ENCODE results near the gene ZNF423.

The ZNF423 gene

DNA sequence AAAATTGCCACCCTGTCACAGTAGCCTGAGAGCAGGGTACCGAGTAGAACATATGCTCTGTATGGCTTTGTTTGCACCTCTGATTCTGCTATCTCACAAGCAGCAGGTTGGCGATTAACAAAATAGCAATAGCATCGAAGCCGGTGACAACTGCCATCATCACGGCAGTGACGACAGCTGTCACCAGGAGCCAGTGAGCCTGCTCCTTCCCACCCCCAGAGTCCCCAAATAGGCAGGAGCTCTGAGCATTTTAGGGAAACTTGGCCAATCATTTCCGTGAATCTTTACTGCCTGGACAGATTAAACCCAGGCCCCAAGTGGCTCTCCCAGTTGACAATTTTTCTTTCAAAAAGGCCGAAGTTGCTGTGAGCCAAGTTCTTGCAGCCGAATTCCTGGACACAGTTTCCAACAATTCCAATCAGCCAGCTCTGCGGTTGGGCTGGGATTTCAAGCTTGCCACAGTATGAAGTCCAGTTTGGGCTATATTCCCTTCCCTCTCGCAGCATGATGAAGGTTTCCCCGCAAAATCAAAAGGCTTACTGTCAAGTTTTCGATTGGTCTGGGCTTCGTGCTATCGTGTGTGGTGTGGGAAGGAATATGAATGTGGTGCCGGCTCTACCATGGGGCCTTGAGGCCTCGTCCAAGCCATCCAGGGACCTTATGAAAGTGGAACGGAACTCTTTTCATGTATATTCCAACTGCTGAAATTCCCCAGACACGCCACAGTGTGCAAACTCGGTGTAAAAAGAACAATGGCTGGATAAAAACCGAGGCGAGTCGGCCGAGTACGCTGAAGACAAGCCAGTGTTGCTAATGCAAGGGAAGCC is 295.7 kb downstream of the ZNF423 start:
- ChIA-PET POLR2A (no interaction called here), CTCF (no interaction called here)
- TF ChIP-seq CTBP1 (IDR thresholded peaks at IDR 0.05; ENCODE audit: borderline replicate concordance) (no peak), FOXA1 (IDR thresholded peaks at IDR 0.05) (no peak), ZNF384 (IDR thresholded peaks at IDR 0.05) (no peak), BHLHE40 (IDR thresholded peaks at IDR 0.05; ENCODE audit: borderline replicate concordance) (no peak), TARDBP (IDR thresholded peaks at IDR 0.05) (no peak), NFRKB (IDR thresholded peaks at IDR 0.05) (no peak)
- DNase-seq (ENCODE audit: extremely low spot score): no peak

DNA sequence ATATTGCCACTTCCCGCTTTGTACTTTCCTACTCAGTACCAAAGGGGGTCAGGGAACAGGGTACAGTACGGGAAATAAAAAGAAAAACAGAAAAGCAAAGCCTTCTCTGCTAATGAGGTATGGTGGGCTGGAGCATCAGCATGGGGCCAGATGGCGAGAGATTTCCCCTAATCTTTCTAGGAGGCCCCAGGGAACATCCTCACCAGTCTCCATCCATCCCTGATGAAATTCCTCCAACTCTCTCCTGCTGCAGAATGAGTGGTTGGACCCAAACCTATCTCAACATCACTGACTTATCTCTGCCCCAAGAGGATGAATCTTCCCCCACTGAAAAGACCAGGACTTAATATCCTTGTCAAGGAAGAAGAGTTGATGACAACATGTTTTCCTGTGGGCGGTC is 296.7 kb downstream of the ZNF423 start:
- POLR2A ChIA-PET: no interaction called here
- DNase-seq (ENCODE audit: extremely low spot score): no peak
- CTCF ChIA-PET: no interaction called here
- TF ChIP-seq FOXK2 (IDR thresholded peaks at IDR 0.05) (no peak), BHLHE40 (IDR thresholded peaks at IDR 0.05; ENCODE audit: borderline replicate concordance) (no peak), ARNT (IDR thresholded peaks at IDR 0.05) (no peak), SUZ12 (IDR thresholded peaks at IDR 0.05) (no peak), HDGF (IDR thresholded peaks at IDR 0.05; ENCODE audit: borderline replicate concordance) (no peak), SP1 (IDR thresholded peaks at IDR 0.05) (no peak), L3MBTL2 (conservative IDR thresholded peaks at IDR 0.05) (no peak), ZNF384 (IDR thresholded peaks at IDR 0.05) (no peak), NFRKB (IDR thresholded peaks at IDR 0.05) (no peak), FOXM1 (IDR thresholded peaks at IDR 0.05; ENCODE audit: borderline replicate concordance) (no peak), CTBP1 (IDR thresholded peaks at IDR 0.05; ENCODE audit: borderline replicate concordance) (no peak), LEF1 (IDR thresholded peaks at IDR 0.05; ENCODE audit: borderline replicate concordance) (no peak), FOXA1 (IDR thresholded peaks at IDR 0.05) (no peak)

DNA sequence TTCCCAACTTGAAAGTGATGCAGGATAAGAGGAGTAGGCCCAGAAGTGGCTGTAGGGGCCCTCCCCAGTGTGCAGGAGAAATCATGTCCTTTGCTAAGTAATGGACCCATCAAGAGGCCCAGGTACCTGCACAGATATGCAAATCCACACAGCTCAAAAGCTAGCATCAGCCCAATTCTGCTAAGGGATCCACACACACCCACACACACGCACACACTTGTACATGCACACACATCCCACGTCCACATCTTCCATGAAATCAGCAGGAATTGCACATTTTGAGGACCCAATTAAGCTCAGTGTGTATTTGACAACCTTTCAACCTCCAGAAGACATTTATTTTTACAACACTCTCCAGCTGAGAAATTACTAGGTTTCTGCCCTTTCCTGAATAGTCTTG is 297.5 kb downstream of the ZNF423 start:
- CTCF ChIA-PET: no interaction called here
- POLR2A ChIA-PET: no interaction called here
- TF ChIP-seq FOXM1 (IDR thresholded peaks at IDR 0.05; ENCODE audit: borderline replicate concordance) (no peak), CTBP1 (IDR thresholded peaks at IDR 0.05; ENCODE audit: borderline replicate concordance) (no peak), LEF1 (IDR thresholded peaks at IDR 0.05; ENCODE audit: borderline replicate concordance) (no peak), FOXK2 (IDR thresholded peaks at IDR 0.05) (no peak), ZNF384 (IDR thresholded peaks at IDR 0.05) (no peak), TARDBP (IDR thresholded peaks at IDR 0.05) (no peak), SUZ12 (IDR thresholded peaks at IDR 0.05) (no peak)
- DNase-seq (ENCODE audit: extremely low spot score): no peak

DNA sequence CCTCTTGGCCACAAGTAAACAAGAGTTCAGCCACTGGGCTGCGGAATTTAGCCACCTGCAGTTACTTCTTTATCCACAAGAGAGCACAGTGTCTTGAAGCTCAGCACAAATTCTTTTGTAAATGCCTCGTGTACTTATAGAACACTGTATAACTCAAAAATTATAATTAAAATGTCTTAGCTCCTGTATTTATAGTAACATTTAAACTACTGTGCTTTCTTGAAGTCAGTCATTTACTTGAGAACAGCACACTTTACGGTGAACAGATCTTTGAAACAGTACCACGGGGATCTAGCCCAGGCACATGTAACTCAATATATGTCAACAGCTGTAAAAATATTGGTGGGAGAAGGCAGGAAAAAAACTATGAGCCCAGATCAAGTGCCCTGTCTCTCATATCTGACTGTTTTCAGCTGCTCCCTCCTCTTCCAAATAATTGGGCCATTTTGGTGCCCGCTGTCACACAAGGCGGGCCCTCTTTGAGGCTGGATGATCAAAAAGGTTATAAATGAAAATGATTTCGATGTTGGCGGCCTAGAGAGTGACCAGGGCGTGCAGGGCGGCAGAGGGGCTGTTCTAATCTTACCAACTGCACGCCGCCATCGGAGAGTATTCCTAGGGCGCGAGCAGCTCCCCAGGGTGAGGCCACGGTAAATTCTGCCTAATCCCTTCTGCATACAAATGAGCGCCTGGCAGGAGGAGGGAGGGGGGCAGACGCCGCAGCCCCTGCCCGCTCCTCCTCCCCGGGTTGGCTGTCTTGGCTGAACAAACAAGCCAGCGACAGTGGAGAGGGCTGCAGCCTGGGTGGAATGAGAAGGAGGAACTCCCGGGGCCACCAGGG is 299.1 kb downstream of the ZNF423 start:
- CTCF ChIA-PET: interaction anchor here (0.5 to 2.4 kb wide), 9 partner anchors 10 to 1973 kb away, joined by 3 to 14 read pairs (median 4); no protein-coding TSS in a partner anchor
- peak; percentile 59 for DNase-seq (ENCODE audit: extremely low spot score)
- TF ChIP-seq ZNF384 (IDR thresholded peaks at IDR 0.05) (no peak), FOXK2 (IDR thresholded peaks at IDR 0.05) (peak; percentile 56; the same call in 1 of the 2 replicates), BHLHE40 (IDR thresholded peaks at IDR 0.05; ENCODE audit: borderline replicate concordance) (no peak), FOXA1 (IDR thresholded peaks at IDR 0.05) (no peak), SP1 (IDR thresholded peaks at IDR 0.05) (no peak), L3MBTL2 (conservative IDR thresholded peaks at IDR 0.05) (peak; percentile 44; the same call in 1 of the 2 replicates), ARNT (IDR thresholded peaks at IDR 0.05) (no peak)
- POLR2A ChIA-PET: interaction anchor here (0.7 kb wide), 1 partner anchor 224 kb away, joined by 3 read pairs; no protein-coding TSS in a partner anchor

DNA sequence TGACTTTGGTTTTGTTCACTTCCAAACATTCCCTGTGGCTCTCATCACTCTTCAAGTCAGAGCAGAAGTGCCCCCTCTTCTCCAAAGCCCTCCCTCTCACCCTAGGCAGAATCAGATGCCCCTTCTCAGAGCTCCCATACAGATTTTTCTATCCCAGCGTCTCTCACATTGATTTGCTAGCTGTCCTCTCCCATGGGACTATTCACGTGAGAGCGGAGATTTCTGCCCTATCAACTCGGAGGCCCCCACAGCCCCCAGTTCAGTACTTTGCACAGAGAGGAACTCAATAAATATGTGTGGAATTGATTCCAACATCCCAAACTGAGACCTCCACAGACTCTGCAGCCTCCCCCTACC is 299.7 kb downstream of the ZNF423 start:
- DNase-seq (ENCODE audit: extremely low spot score): no peak
- CTCF ChIA-PET: interaction anchor here (0.5 to 2.4 kb wide), 8 partner anchors 10 to 365 kb away, joined by 3 to 14 read pairs (median 5); no protein-coding TSS in a partner anchor
- TF ChIP-seq ELF4 (IDR thresholded peaks at IDR 0.05) (no peak), ZNF384 (IDR thresholded peaks at IDR 0.05) (no peak), BHLHE40 (IDR thresholded peaks at IDR 0.05; ENCODE audit: borderline replicate concordance) (no peak), CTBP1 (IDR thresholded peaks at IDR 0.05; ENCODE audit: borderline replicate concordance) (no peak), FOXA1 (IDR thresholded peaks at IDR 0.05) (no peak), SUZ12 (IDR thresholded peaks at IDR 0.05) (no peak), FOXK2 (IDR thresholded peaks at IDR 0.05) (no peak), L3MBTL2 (conservative IDR thresholded peaks at IDR 0.05) (no peak), NFRKB (IDR thresholded peaks at IDR 0.05) (no peak), HDGF (IDR thresholded peaks at IDR 0.05; ENCODE audit: borderline replicate concordance) (no peak), TARDBP (IDR thresholded peaks at IDR 0.05) (no peak), SP1 (IDR thresholded peaks at IDR 0.05) (no peak), ARNT (IDR thresholded peaks at IDR 0.05) (no peak)
- TF ChIP-seq, protein P1, sequence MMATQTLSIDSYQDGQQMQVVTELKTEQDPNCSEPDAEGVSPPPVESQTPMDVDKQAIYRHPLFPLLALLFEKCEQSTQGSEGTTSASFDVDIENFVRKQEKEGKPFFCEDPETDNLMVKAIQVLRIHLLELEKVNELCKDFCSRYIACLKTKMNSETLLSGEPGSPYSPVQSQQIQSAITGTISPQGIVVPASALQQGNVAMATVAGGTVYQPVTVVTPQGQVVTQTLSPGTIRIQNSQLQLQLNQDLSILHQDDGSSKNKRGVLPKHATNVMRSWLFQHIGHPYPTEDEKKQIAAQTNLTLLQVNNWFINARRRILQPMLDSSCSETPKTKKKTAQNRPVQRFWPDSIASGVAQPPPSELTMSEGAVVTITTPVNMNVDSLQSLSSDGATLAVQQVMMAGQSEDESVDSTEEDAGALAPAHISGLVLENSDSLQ (IDR thresholded peaks at IDR 0.05): no peak
- POLR2A ChIA-PET: interaction anchor here (0.7 kb wide), 1 partner anchor 224 kb away, joined by 3 read pairs; no protein-coding TSS in a partner anchor

DNA sequence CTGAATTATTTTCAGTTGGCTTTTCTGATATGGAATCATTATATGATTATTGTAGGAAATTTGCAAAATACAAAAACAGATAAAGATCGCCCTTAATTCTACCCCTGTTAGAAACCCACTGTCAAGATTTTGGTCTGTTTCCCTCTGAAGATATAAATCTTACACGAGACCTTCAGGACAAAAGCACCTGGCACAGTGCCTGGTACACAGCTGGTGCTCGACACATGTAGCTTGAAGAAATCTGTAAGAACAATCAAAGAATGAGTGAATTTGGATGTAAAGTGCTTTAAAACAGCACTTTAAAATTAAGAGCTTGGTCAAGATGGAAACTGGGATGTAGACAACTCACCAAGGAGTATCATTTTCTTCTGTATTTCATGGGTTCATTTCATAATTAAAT is 301.2 kb downstream of the ZNF423 start:
- TF ChIP-seq, protein P1 (IDR thresholded peaks at IDR 0.05): no peak
- TF ChIP-seq ELF4 (IDR thresholded peaks at IDR 0.05) (no peak), ZNF384 (IDR thresholded peaks at IDR 0.05) (no peak), TARDBP (IDR thresholded peaks at IDR 0.05) (no peak), FOXM1 (IDR thresholded peaks at IDR 0.05; ENCODE audit: borderline replicate concordance) (no peak), SUZ12 (IDR thresholded peaks at IDR 0.05) (no peak), NFRKB (IDR thresholded peaks at IDR 0.05) (no peak), BHLHE40 (IDR thresholded peaks at IDR 0.05; ENCODE audit: borderline replicate concordance) (no peak), HDGF (IDR thresholded peaks at IDR 0.05; ENCODE audit: borderline replicate concordance) (no peak), CTBP1 (IDR thresholded peaks at IDR 0.05; ENCODE audit: borderline replicate concordance) (no peak), SP1 (IDR thresholded peaks at IDR 0.05) (no peak), FOXK2 (IDR thresholded peaks at IDR 0.05) (no peak), ARNT (IDR thresholded peaks at IDR 0.05) (no peak), LEF1 (IDR thresholded peaks at IDR 0.05; ENCODE audit: borderline replicate concordance) (no peak), L3MBTL2 (conservative IDR thresholded peaks at IDR 0.05) (no peak), FOXA1 (IDR thresholded peaks at IDR 0.05) (no peak)
- POLR2A ChIA-PET: interaction anchor here (1.0 kb wide), 1 partner anchor 300 kb away, joined by 3 read pairs; no protein-coding TSS in a partner anchor
- DNase-seq (ENCODE audit: extremely low spot score): no peak
- CTCF ChIA-PET: interaction anchor here (2.2 kb wide), 1 partner anchor 302 kb away, joined by 7 read pairs; no protein-coding TSS in a partner anchor
